HG02840 (cell line): ENCODE measurements around the gene FMN2.
"Not testable (repeated sequence)": the region's sequence is repeated elsewhere in the genome, so short reads cannot be mapped to it uniquely, and the experiment has no call there.

Source experiments
- ATAC-seq: cut with Tn5 transposase; IDR thresholded peaks from one replicate; pipeline ENCODE4 v1.9.1; 2021; ENCODE audit warnings: mild to moderate bottlenecking, moderate library complexity, moderate number of reproducible peaks; ENCODE audit not compliant: unreplicated experiment, low FRiP score

Gene FMN2

DNA sequence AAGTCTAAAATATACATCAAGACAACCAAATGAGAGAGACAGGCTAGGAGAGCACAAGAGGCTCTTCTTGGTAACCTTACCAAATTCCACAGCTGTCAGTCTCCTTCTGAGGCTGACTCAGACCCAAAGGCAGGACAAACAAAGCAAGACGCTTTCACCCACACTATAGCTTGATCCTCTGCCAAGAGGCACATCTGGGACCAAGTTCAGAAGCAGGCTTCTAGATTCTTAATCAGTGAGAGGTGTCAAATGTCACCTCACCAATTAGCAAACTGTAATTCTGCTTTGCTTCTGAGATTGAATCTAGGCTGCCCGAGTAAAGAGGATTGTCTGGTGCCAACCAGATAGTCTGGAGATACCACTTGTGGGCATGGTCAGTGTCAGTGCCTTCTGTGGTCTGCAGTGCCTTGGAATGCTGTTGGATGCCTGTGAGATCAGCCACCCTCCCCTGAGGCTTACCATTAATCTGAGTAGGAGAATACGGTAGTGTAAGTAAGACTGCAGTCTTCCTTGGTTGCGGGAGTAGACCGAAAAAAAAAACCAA is 151.0 kb downstream of the FMN2 start:
- no peak for ATAC-seq

- no peak for ATAC-seq
Observed at GRCh38 chr1:240244968-240245628, 153.4 kb downstream of the FMN2 start.

DNA sequence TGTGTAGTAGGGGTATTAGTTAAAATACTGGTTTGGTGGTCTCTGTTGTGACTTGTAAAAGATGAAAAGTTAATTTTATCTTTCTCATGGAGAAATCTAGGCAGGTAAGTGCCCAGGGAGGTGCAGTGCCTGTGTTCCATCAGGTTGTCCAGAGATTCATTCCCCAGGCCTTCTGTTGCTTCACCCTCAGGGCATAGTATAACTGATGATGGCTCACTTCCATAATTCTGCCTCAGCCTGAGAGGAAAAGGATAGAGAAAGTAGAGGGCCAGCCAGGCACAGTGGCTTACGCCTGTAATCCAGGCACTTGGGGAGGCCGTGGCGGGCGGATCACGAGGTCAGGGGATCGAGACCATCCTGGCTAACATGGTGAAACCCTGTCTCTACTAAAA is 153.9 kb downstream of the FMN2 start:
- no peak for ATAC-seq

DNA sequence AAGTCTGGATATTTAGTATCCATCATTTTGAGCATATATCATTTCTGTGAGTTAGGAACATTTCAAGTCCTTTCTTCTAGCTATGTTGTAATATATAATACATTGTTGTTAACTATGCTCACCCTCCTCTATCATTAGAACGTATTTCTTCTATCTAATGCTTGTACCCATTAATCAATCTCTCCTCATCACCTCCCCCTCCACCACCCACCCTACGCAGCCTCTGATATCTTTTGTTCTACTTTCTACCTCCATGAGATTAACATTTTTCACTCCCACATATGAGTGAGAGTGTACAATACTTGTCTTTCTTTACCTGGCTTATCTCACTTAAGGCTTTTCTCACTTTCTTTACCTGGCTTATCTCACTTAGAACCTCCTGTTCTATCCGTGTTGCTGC is 156.2 kb downstream of the FMN2 start:
- no peak for ATAC-seq

- no peak for ATAC-seq
Observed at GRCh38 chr1:240254006-240254405, 162.3 kb downstream of the FMN2 start.

- ATAC-seq: no peak
Observed at GRCh38 chr1:240254778-240255291, 163.2 kb downstream of the FMN2 start.

GRCh38 chr1:240255922-240256321 is 164.2 kb downstream of the FMN2 start:
- no peak for ATAC-seq

DNA sequence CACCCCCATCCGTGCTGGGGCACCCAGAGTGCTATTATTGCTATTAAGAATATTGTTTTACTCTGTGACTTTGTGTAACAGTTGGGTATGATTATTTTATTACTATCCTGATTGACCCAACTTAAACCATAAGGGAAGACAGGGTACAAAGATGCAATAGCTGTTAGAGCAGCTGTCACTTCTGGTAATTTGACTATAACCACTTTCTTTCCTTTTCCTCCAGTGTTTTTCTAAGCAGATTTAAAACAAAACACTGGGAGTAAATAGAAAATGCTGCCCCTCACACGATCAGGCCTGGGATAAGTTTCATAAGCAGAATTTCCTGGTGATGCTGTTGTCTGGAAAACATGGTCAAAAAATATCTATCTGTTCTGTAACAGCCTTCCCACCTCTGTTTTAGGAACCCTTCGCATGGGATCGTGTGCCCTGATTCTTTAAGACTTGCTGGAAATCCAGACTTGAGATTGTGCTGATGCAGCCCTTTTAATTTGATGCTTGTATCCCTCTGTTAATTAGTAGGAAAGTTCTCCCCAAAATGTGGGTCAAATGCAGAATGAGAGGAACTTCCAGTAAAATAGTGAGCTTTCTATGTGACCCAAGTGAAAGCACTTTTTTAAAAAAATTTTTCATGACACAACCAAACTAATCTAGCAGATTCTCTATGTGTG is 165.3 kb downstream of the FMN2 start:
- ATAC-seq: no peak

- no peak for ATAC-seq
Observed at GRCh38 chr1:240258910-240259309, 167.2 kb downstream of the FMN2 start.

DNA sequence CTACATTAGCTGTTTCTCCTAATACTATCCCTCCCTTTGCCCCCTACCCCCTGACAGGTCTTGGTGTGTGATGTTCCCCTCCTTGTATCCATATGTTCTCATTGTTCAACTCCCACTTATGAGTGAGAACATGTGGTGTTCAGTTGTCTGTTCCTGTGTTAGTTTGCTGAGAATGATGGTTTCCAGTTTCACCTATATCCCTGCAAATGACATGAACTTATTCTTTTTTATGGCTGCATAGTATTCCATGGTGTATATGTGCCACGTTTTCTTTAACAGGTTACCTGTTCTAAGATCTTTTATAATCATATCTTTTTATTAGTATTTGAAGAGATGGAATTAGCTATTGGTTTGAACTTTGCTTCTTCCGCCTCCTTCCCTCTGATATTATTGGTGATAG is 172.8 kb downstream of the FMN2 start:
- not testable (repeated sequence) for ATAC-seq

DNA sequence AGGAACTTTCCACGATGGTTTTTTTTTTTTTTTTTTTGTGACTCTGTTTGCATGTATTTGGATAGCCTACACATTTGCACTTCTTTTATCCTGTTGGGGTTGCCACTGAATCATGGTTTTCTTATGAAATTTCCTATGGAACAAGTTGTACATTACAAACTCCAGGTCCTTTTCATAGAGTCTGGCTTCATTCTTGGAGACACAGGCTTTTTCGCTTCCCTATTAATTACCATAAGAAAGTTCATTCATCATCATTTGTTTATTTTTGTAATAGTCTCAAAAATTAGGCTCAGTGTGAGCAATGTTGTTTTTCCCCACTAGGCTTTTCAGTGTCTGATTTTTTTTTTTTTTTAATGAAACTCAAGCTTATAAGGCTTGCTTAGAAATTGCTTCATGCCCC is 179.4 kb downstream of the FMN2 start:
- no peak for ATAC-seq

- no peak for ATAC-seq
Observed at GRCh38 chr1:240274569-240274968, 182.9 kb downstream of the FMN2 start.

DNA sequence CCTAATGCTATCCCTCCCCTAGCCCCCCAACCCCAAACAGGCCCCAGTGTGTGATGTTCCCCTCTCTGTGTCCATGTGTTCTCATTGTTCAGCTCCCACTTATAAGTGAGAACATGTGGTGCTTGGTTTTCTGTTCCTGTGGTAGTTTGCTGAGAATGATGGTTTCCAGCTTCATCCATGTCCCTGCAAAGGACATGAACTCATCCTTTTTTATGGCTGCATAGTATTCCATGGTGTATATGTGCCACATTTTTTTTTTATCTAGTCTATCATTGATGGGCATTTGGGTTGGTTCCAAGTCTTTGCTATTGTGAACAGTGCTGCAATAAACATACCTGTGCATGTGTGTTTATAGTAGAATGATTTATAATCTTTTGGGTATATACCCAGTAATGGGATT is 183.5 kb downstream of the FMN2 start:
- not testable (repeated sequence) for ATAC-seq

DNA sequence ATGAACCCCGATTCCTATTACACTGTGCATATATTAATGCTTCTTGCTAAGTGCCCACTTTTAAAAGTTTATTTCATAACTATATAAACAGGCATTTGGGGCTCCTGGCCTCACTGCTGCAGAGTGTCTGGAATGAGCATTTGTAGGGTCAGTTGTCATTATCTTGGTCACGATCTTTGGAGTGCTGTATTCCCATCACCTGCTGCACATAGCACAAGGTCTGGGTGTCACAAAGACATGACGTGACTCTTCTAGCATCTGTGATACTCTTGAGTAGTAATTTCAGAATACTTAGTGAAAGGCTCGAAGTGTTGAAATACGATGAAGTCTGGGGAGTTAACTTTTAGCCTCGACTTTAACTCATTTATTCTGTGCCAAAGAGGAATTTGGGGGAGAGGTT is 186.4 kb downstream of the FMN2 start:
- no peak for ATAC-seq

DNA sequence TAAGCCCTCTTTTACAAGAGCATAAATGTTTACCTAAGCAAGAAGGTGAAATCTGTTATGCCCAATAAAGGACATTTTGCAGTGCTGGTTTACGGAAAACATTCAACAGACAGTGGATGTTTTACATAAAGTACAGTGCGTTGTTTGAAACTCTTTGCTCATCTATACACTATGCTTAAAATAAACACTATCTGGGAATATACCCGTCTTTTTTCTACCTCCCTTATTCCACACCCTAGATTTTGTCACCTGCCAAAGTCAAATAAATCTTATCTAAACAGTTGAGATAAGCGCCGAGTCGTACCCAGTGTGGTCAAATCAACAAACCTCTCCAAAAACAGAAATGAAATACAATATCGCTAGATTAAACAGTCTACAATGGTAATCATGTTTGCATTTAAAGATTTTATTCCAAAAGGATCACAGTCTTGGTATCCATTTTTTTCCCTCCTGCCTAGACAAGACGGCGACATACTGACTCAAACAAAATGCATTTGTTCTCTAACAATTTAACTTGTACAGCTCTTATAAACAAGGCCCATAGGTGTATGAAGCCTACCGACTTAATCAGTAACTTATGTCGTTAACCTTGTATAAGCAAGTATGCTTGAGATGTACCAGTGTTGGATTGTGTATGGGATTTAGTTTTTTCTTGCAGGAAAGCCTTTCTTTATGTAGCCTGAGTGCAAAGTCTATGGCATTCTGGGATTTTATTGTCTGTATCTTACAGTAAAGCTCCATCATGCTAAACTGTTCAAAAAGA is 189.1 kb downstream of the FMN2 start:
- ATAC-seq: no peak

DNA sequence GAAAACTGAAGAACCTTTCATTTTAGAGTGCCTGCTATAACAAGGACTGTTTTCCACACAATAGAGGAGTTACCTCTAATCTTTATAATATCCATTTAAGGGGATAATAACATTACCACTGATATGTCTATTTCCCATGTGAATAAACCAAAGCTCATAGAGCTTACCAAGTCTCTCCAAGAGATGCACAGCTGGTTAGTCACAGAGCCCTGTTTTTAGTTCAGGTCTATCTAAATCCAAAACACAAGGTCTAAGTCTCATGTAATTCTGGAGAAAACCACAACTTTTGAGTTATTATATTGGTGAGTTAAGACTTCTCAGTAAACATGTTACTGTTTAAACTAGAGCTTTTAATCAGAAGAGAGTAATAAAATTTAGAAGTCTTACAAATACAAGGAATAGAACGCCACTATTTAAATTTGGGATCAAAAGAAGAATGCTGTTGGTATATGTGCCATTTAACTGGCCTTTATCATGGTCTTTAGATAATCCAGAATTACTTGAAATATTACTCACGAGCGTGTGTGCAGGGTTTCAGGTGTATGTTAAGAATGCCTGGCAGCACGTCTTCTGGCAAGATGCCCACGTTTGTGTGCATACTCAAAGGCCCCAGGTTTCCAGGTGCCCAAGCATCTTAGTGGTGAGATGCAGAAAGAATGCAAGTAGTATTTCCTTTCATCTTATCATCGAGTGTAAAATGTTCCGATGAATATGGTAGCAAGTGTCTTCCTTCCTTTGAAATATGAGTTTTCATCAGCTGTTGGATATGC is 190.6 kb downstream of the FMN2 start:
- ATAC-seq: no peak

DNA sequence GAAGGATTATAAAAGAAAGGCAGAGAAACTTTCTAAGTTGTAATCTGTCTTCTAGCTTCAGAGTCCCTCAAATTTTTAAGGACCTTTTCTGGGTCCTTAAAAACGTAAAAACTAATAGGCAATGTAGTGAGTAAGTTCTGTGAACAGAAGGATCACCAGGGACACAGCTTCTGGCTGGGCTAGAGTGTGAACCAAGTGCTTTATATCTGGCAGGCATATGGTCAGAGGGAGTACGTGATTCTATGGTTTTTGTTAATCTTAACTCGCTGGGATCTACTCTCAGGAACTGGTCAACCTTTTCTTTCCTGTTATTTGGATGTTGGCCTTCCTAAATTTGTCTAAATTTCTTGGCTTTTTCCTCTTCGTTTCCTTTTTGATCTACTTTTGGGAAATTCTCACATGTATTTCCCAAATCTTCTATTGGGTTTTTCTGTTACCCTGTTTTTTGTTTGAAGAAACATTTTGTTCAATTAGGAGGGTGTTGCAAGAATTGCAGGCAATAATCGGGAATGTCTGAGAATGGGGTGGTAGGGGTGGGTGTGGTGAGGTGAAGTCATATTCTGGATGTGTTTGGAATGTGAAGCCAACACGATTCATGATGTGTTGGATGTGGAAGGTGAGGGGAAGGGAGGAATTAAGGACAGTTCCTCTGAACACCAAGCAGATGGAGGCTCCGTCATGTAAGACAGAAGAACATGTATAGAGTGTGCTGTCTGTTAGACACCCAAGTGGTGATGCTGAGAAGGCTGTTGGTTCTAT is 193.2 kb downstream of the FMN2 start:
- ATAC-seq: no peak

DNA sequence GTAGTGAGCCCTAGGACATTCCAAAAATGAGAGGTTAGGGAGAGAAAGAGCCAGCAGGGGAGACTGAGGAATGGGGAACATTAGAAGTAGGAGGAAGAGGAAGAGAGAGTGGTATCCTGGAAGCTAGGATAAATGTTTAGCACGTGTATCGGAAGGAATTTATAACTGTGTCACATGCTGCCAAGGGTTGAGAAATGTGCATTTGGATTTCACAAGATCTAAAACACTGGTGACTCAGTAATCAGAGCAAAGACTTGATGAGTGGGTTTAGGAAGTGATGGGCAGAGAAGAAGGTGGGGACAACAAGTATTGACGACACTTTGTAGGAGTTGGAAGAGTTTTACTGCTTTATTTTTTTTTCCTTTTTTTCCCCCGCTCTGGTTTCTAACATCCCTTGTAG is 193.9 kb downstream of the FMN2 start:
- ATAC-seq: no peak

DNA sequence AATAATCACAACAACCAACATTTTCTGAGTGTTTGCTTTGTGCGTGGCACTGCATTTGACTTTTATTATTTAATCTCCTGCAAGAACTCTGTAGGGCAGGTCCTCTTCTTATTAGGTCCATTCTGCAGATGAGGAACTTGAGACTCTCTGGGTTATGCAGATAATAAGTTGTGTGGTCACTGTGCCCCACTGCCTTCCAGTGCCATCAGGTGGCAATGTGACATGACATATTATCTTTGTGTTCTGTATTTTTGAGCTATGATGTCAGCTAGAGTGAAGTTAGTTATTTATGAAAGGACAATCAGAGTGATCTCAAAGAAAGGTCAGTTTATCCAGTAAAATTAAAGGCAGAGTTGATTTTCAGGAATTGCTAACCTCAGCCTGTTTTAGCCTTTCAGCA is 196.0 kb downstream of the FMN2 start:
- ATAC-seq: no peak

DNA sequence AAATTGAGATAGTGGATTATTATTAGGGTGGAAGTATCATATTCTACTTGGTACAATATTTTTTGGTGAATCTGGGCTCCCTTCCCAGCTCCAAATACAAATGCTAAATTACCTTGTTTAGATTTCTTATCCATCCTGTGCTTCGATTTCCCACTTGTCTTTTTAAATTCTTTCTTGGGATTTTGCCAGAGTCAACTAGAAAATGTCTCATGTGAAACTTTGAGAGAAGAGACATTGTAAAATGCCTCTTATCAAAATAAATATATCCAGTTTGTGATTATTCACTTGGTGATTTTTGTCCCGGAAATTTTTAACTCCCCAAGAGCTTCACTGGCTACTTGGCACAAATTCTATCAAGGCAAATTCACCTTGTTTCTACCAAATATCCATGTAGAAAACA is 202.0 kb downstream of the FMN2 start:
- ATAC-seq: no peak
